Upper lobe of left lung (tissue), 6 donors: ENCODE measurements around the gene ARFGAP2. TPM values are rescaled to one million over a fixed set of nuclear protein-coding genes. Genes with fewer than 3 reads are reported as not detected.

Source experiments
- ATAC-seq, 2 donors: fragments of 200-7000 bp; cut with Tn5 transposase; one replicate each; pipeline ENCODE4 v1.9.1; 2022; ENCODE audit warnings: mild to moderate bottlenecking in 2 of 2, moderate library complexity in 2 of 2; ENCODE audit not compliant: low FRiP score in 2 of 2
- DNase-seq, 2 donors: peaks; one replicate each; pipeline ENCODE4 v3.0.0-alpha.2; 2019 to 2020
- H3K27ac ChIP-seq, 4 donors: fragments of 200-600 bp; sonication (generic); one replicate each; pipeline ENCODE4 v1.5.1; 2016 to 2019
- H3K27me3 ChIP-seq, 4 donors: fragments of 200-600 bp; sonication (generic); one replicate each; pipeline ENCODE4 v1.5.1; 2017 to 2019
- H3K36me3 ChIP-seq, 4 donors: fragments of 200-600 bp; sonication (generic); one replicate each; pipeline ENCODE4 v1.5.1; 2016 to 2019
- H3K4me1 ChIP-seq, 4 donors: fragments of 200-600 bp; sonication (generic); one replicate each; pipeline ENCODE4 v1.5.1; 2018 to 2019
- H3K4me3 ChIP-seq, 4 donors: fragments of 200-600 bp; sonication (generic); one replicate each; pipeline ENCODE4 v1.5.1; 2017 to 2019; ENCODE audit warnings: mild to moderate bottlenecking in 2 of 4, moderate library complexity in 1 of 4
- H3K9me3 ChIP-seq, 4 donors: fragments of 200-600 bp; sonication (generic); one replicate each; pipeline ENCODE4 v1.5.1; 2018 to 2019
- CTCF ChIP-seq, 6 experiments: fragments of 450-650 bp in 4 of 6; fragments of 200-600 bp in 2 of 6; sonication (generic) in 2 of 6; IDR thresholded peaks; one replicate each; pipeline ENCODE4 v1.5.1; 2016 to 2019; ENCODE audit warnings: antibody characterized with exemption in 6 of 6
- EP300 ChIP-seq, 4 donors: sonication (generic); formaldehyde crosslinking; IDR thresholded peaks; one replicate each; pipeline ENCODE4 v1.5.1; 2017; ENCODE audit warnings: antibody characterized with exemption in 4 of 4, control low read depth in 2 of 4
- POLR2A ChIP-seq, 4 donors: fragments of 450-650 bp; IDR thresholded peaks; one replicate each; pipeline ENCODE4 v1.5.1; 2016 to 2017; ENCODE audit warnings: antibody characterized with exemption in 4 of 4, mild to moderate bottlenecking in 2 of 4
- POLR2AphosphoS5 ChIP-seq, 2 donors: sonication (generic); formaldehyde crosslinking; IDR thresholded peaks; one replicate each; pipeline ENCODE4 v1.5.1; 2017; ENCODE audit warnings: antibody characterized with exemption in 2 of 2
- WGBS, 2 donors: methylation state at CpG; one replicate each; pipeline ENCODE4 v1.1.5; 2017 to 2018; 5-methylcytosine and 5-hydroxymethylcytosine counted together
- total RNA-seq, 6 donors: library from RNA; depleted of rRNA in 4 of 6; stranded (reverse); fragments of >200 nt in 4 of 6; gene quantifications; one replicate each; pipeline versions ENCODE4 v1.1.0 to v1.2.1, GENCODE V29; 2016 to 2021
- donor health status: DM: no; HTN: no; CAD: no; lungs with moderate emphysema.
- donor health status: DM: no; HTN: yes; CAD: no; lungs with severe emphysema.

ARFGAP2 gene
- total RNA-seq, 6 donors from 2014 or later = 93.6 to 257 (median 110) TPM

- no peak overlapping the region for H3K27ac ChIP-seq
Measured at GRCh38 chr11:47171061-47171838, 5.4 kb downstream of the ARFGAP2 start.

GRCh38 chr11:47166368-47166767 lies 10.3 kb downstream of the ARFGAP2 start:
- TF ChIP-seq EP300 (IDR thresholded peaks at IDR 0.05) = no peak
- no peak for TF ChIP-seq POLR2A (IDR thresholded peaks at IDR 0.05)
- TF ChIP-seq POLR2AphosphoS5 (IDR thresholded peaks at IDR 0.05) = no peak
- TF ChIP-seq CTCF (IDR thresholded peaks at IDR 0.05) = no peak
- no peak for ATAC-seq
- 98 to 100% methylated on average over 2 to 5 of the region's 5 CpGs for WGBS, 2 donors
- H3K27ac ChIP-seq = no peak overlapping the region
- H3K27me3 ChIP-seq = no peaks in the 10 kb centered on the region
- H3K36me3 ChIP-seq = peaks cover 52 to 87% (median 80%) of the 10 kb centered on the region in 4 donors
- no peak overlapping the region for H3K4me3 ChIP-seq
- no peaks in the 10 kb centered on the region for H3K9me3 ChIP-seq
- peaks cover 0 to 3% (median under 1%) of the 10 kb centered on the region in 4 donors for H3K4me1 ChIP-seq
- DNase-seq = no peak

More at GRCh38 chr11:47171061-47171838, 5.4 kb downstream of the ARFGAP2 start:
- no peak for TF ChIP-seq CTCF (IDR thresholded peaks at IDR 0.05)
- no peak for TF ChIP-seq POLR2AphosphoS5 (IDR thresholded peaks at IDR 0.05)
- TF ChIP-seq EP300 (IDR thresholded peaks at IDR 0.05) = no peak
- no peak for TF ChIP-seq POLR2A (IDR thresholded peaks at IDR 0.05)
- WGBS, 2 donors = 92 to 93% methylated on average over 14 to 16 of the region's 16 CpGs
- DNase-seq (no peak), ATAC-seq (no peak)
- H3K36me3 ChIP-seq = peaks cover 41 to 88% (median 85%) of the 10 kb centered on the region in 4 donors
- no peaks in the 10 kb centered on the region for H3K27me3 ChIP-seq
- H3K4me1 ChIP-seq = peaks cover 17 to 30% (median 18%) of the 10 kb centered on the region in 4 donors
- no peak overlapping the region for H3K4me3 ChIP-seq
- no peaks in the 10 kb centered on the region for H3K9me3 ChIP-seq

GRCh38 chr11:47165253-47165840 lies 11.3 kb downstream of the ARFGAP2 start:
- ATAC-seq (no peak), DNase-seq (no peak)
- Histone ChIP-seq H3K9me3 (no peaks in the 10 kb centered on the region), H3K4me3 (no peak overlapping the region), H3K27ac (no peak overlapping the region), H3K27me3 (no peaks in the 10 kb centered on the region), H3K36me3 (peaks cover 43 to 77% (median 70%) of the 10 kb centered on the region in 4 donors), H3K4me1 (peaks cover 0 to 7% (median 2%) of the 10 kb centered on the region in 4 donors)
- TF ChIP-seq POLR2A (IDR thresholded peaks at IDR 0.05) (no peak), EP300 (IDR thresholded peaks at IDR 0.05) (no peak), CTCF (IDR thresholded peaks at IDR 0.05) (no peak), POLR2AphosphoS5 (IDR thresholded peaks at IDR 0.05) (no peak)
- WGBS, 2 donors = 90% methylated on average over 14 to 16 of the region's 16 CpGs

GRCh38 chr11:47164321-47164720 lies 12.4 kb downstream of the ARFGAP2 start:
- Histone ChIP-seq H3K9me3 (no peaks in the 10 kb centered on the region), H3K36me3 (peaks cover 43 to 66% (median 61%) of the 10 kb centered on the region in 4 donors), H3K27me3 (no peaks in the 10 kb centered on the region), H3K4me3 (no peak overlapping the region), H3K27ac (no peak overlapping the region), H3K4me1 (peaks cover 0 to 7% (median 2%) of the 10 kb centered on the region in 4 donors)
- ATAC-seq (no peak), DNase-seq (no peak)
- WGBS, 2 donors = 80 to 94% methylated on average over 4 of the region's 4 CpGs
- TF ChIP-seq EP300 (IDR thresholded peaks at IDR 0.05) = no peak

GRCh38 chr11:47163898-47164297 lies 12.8 kb downstream of the ARFGAP2 start:
- DNase-seq = no peak

More at GRCh38 chr11:47163898-47164297, 12.8 kb downstream of the ARFGAP2 start:
- TF ChIP-seq POLR2AphosphoS5 (IDR thresholded peaks at IDR 0.05) = no peak
- TF ChIP-seq POLR2A (IDR thresholded peaks at IDR 0.05) = no peak
- no peak for TF ChIP-seq CTCF (IDR thresholded peaks at IDR 0.05)
- no peak for TF ChIP-seq EP300 (IDR thresholded peaks at IDR 0.05)
- ATAC-seq = no peak
- H3K36me3 ChIP-seq = peaks cover 43 to 62% (median 57%) of the 10 kb centered on the region in 4 donors
- no peaks in the 10 kb centered on the region for H3K9me3 ChIP-seq
- no peak overlapping the region for H3K27ac ChIP-seq
- H3K4me1 ChIP-seq = peaks cover 0 to 7% (median 2%) of the 10 kb centered on the region in 4 donors
- WGBS, 2 donors = 92 to 93% methylated on average over 15 of the region's 15 CpGs
- no peak overlapping the region for H3K4me3 ChIP-seq
- H3K27me3 ChIP-seq = no peaks in the 10 kb centered on the region
